Tibial artery (tissue), 4 donors: ENCODE results near the gene C14orf119.

Experiments used
- DNase-seq, 2 donors: peaks; one replicate each; pipeline ENCODE4 v3.0.0-alpha.2; 2019
- H3K27ac ChIP-seq, 2 donors: fragments of 200-600 bp; sonication (generic) in 1 of 2; 1 replicate in 1 of 2; 2 replicates in 1 of 2; pipeline ENCODE4 v1.5.1; 2018 to 2019; ENCODE audit warnings: mild to moderate bottlenecking in 1 of 2
- H3K27me3 ChIP-seq, 2 donors: fragments of 200-600 bp; sonication (generic) in 1 of 2; one replicate each; pipeline versions ENCODE4 v1.5.1 to v1.6.0; 2016 to 2019
- H3K36me3 ChIP-seq, 3 donors: fragments of 200-600 bp; sonication (generic) in 2 of 3; one replicate each; pipeline ENCODE4 v1.5.1; 2016 to 2019; ENCODE audit warnings: mild to moderate bottlenecking in 2 of 3
- H3K4me1 ChIP-seq, 4 donors: fragments of 200-600 bp; sonication (generic) in 2 of 4; 1 replicate in 3 of 4; 2 replicates in 1 of 4; pipeline ENCODE4 v1.5.1; 2016 to 2019
- H3K4me3 ChIP-seq, 2 donors: fragments of 200-600 bp; sonication (generic) in 1 of 2; 1 replicate in 1 of 2; 2 replicates in 1 of 2; pipeline ENCODE4 v1.5.1; 2018 to 2019; ENCODE audit warnings: mild to moderate bottlenecking in 2 of 2
- H3K9me3 ChIP-seq, 3 donors: fragments of 200-600 bp; sonication (generic) in 1 of 3; one replicate each; pipeline ENCODE4 v1.5.1; 2016 to 2019
- CTCF ChIP-seq, 2 experiments: fragments of 200-600 bp in 1 of 2; fragments of 450-650 bp in 1 of 2; IDR thresholded peaks; one replicate each; pipeline ENCODE4 v1.5.1; 2017 to 2019; ENCODE audit warnings: antibody characterized with exemption in 2 of 2, mild to moderate bottlenecking in 1 of 2, moderate library complexity in 1 of 2
- intact Hi-C: fragments of 100-400 bp; cut with DNase I; formaldehyde crosslinking; loops from one replicate; pipeline ENCODE4 v1.15.0; 2023; ENCODE audit warnings: low total_unique reads

The C14orf119 gene

GRCh38 chr14:23147676-23148075 lies 52.4 kb downstream of the C14orf119 start:
- Histone ChIP-seq H3K4me3 (no peak overlapping the region), H3K27ac (peak overlapping the region; percentile 91), H3K36me3 (peaks cover 0 to 20% (median 13%) of the 10 kb centered on the region in 3 donors), H3K4me1 (peaks cover 0 to 100% (median 51%) of the 10 kb centered on the region in 4 donors), H3K27me3 (no peaks in the 10 kb centered on the region), H3K9me3 (no peaks in the 10 kb centered on the region)
- TF ChIP-seq CTCF (IDR thresholded peaks at IDR 0.05), result no peak
- no peak for DNase-seq
- intact Hi-C loops, result no loop called here

GRCh38 chr14:23148591-23149249 lies 53.4 kb downstream of the C14orf119 start:
- TF ChIP-seq CTCF (IDR thresholded peaks at IDR 0.05), result no peak
- H3K9me3 ChIP-seq, result no peaks in the 10 kb centered on the region
- no peak for DNase-seq
- no peak overlapping the region for H3K4me3 ChIP-seq
- peaks cover 0 to 100% (median 52%) of the 10 kb centered on the region in 4 donors for H3K4me1 ChIP-seq
- peak overlapping the region; percentile 91 for H3K27ac ChIP-seq
- H3K27me3 ChIP-seq, result no peaks in the 10 kb centered on the region
- peaks cover 0 to 14% (median 13%) of the 10 kb centered on the region in 3 donors for H3K36me3 ChIP-seq
- intact Hi-C loops, result no loop called here

GRCh38 chr14:23149745-23150144 lies 54.4 kb downstream of the C14orf119 start:
- intact Hi-C loops, result no loop called here
- DNase-seq, result no peak
- no peaks in the 10 kb centered on the region for H3K27me3 ChIP-seq
- peaks cover 0 to 14% (median 13%) of the 10 kb centered on the region in 3 donors for H3K36me3 ChIP-seq
- H3K9me3 ChIP-seq, result no peaks in the 10 kb centered on the region
- peaks cover 0 to 94% (median 52%) of the 10 kb centered on the region in 4 donors for H3K4me1 ChIP-seq
- H3K27ac ChIP-seq, result peak overlapping the region; percentile 91
- no peak overlapping the region for H3K4me3 ChIP-seq
- no peak for TF ChIP-seq CTCF (IDR thresholded peaks at IDR 0.05)
